Measurements from ENCODE around the gene TSHZ1.

- TF ChIP-seq, protein P1, sequence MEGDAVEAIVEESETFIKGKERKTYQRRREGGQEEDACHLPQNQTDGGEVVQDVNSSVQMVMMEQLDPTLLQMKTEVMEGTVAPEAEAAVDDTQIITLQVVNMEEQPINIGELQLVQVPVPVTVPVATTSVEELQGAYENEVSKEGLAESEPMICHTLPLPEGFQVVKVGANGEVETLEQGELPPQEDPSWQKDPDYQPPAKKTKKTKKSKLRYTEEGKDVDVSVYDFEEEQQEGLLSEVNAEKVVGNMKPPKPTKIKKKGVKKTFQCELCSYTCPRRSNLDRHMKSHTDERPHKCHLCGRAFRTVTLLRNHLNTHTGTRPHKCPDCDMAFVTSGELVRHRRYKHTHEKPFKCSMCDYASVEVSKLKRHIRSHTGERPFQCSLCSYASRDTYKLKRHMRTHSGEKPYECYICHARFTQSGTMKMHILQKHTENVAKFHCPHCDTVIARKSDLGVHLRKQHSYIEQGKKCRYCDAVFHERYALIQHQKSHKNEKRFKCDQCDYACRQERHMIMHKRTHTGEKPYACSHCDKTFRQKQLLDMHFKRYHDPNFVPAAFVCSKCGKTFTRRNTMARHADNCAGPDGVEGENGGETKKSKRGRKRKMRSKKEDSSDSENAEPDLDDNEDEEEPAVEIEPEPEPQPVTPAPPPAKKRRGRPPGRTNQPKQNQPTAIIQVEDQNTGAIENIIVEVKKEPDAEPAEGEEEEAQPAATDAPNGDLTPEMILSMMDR (conservative IDR thresholded peaks at IDR 0.05; ENCODE audit: low read length), result no peak
- no peak for TF ChIP-seq EZH2phosphoT487 (IDR thresholded peaks at IDR 0.05; ENCODE audit: borderline replicate concordance)
Measured at GRCh38 chr18:75213611-75214331, 3.2 kb downstream of the TSHZ1 start.
